Measurements from ENCODE around the gene MAMSTR. TPM values are rescaled to one million over a fixed set of nuclear protein-coding genes. Genes with fewer than 3 reads are reported as not detected.

MAMSTR gene
- polyA plus RNA-seq, 2 donors: 0.96 to 1.6 TPM

DNA sequence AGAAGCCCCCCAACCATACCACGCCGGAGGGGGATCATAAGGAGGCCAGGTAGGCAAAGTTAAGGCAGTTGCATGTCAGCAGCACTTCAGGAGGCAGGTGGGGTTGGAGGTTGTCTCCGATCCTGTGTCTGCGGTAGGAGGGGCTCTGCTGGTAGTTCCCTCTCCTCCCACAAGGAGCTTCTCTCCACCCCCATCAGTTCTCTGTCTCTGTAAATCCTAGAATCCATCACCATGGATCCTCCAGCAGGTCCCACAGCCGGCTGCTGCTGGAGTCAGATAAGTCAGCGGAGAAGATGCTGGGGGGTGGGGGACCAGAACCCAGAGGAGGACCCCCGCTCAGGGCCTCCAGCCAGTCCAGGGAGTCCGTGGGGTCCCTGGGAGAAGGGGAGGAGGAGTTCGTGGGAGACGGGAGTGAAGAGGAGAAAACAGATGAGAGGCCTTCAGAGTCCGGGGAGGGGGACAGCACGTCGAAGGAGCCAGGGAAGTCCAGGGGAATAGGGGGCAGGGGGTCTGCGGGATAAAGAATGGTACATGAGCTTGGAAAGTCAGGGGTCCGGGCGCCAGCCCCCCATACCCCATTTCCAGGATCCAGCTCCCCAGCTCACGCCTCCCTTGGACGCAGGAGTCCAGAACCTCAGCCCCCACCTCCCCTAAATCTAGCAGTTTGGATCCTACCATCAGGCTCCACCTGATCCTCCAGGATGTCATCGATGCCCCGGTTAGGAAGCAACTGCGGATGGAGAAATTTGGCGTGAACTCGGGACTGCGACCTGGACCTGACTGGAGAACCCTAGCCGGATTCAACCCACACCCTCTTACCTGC is 6.3 kb downstream of the MAMSTR start:
- peak overlapping the region; percentile 58 to 70 for H3K27ac ChIP-seq (ENCODE audit: low read depth in 2 of 2, low read length in 1 of 2)
- 18% methylated on average over 25 of the region's 25 CpGs for WGBS, 2 donors
- H3K9me3 ChIP-seq (ENCODE audit: control insufficient read depth in 2 of 2, insufficient read depth in 1 of 2, low read depth in 1 of 2, low read length in 1 of 2): peaks cover 0 to 2% of the 10 kb centered on the region in 2 donors
- H3K4me3 ChIP-seq (ENCODE audit: low read depth in 1 of 2, low read length in 2 of 2): peak overlapping the region; percentile 58 to 65
- peaks cover 8 to 22% of the 10 kb centered on the region in 2 donors for H3K4me1 ChIP-seq (ENCODE audit: control insufficient read depth in 2 of 2, insufficient read depth in 2 of 2, low read length in 1 of 2)
- no peaks in the 10 kb centered on the region for H3K36me3 ChIP-seq (ENCODE audit: control insufficient read depth in 2 of 2, insufficient read depth in 2 of 2, low read length in 1 of 2)
- H3K27me3 ChIP-seq (ENCODE audit: control insufficient read depth in 1 of 2, insufficient read depth in 2 of 2, low read length in 2 of 2): no peaks in the 10 kb centered on the region

DNA sequence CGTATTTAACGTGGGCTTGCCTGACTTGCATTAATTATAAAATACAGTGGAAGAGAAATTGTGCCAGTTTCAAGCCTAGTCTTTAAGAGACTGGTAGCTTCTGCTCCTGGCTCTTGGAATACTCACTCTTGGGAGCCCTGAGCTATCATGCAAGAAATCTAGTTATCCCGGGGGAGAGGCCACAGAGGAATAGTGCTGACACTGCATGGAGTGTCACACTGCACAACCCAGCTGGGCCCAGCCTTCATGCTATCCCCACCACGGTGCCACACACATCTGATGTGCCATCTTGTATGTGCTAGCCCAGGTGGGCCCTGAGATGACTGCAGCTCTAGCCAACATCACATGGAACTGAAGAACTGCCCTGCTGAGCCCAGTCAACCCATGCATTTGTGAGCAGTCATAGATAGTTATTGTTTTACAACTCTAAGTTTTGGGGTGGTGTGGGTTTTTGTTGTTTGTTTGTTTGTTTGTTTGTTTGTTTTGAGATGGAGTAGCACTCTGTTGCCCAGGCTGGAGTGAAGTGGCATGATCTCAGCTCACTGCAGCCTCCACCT is 8.3 kb downstream of the MAMSTR start:
- no peaks in the 10 kb centered on the region for H3K27me3 ChIP-seq (ENCODE audit: control insufficient read depth in 1 of 2, insufficient read depth in 2 of 2, low read length in 2 of 2)
- H3K4me3 ChIP-seq (ENCODE audit: low read depth in 1 of 2, low read length in 2 of 2): no peak overlapping the region
- 93% methylated on average over 4 of the region's 4 CpGs for WGBS, 2 donors
- peaks cover 0 to 2% of the 10 kb centered on the region in 2 donors for H3K9me3 ChIP-seq (ENCODE audit: control insufficient read depth in 2 of 2, insufficient read depth in 1 of 2, low read depth in 1 of 2, low read length in 1 of 2)
- H3K36me3 ChIP-seq (ENCODE audit: control insufficient read depth in 2 of 2, insufficient read depth in 2 of 2, low read length in 1 of 2): no peaks in the 10 kb centered on the region
- H3K4me1 ChIP-seq (ENCODE audit: control insufficient read depth in 2 of 2, insufficient read depth in 2 of 2, low read length in 1 of 2): peaks cover 8 to 15% of the 10 kb centered on the region in 2 donors
- no peak overlapping the region for H3K27ac ChIP-seq (ENCODE audit: low read depth in 2 of 2, low read length in 1 of 2)

DNA sequence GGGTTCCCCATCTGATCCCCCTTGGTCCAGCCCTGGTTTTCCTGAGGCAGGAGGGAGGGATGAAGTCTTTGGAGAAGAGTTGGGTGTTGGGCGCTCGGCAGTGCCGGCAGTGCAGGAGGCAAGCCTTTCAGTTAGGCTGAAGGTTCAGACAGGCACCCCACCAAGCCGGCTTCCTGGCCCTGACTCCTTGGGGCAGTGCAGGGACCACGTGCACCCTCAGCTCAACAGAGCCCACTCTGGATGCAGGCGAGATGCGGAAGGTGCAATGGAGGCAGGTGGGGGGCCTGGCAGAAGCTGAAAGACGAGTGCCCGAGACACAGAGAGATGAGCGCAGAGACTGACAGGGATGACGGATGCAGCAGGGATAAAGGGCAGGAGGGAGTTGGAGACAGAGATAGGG is 11.1 kb downstream of the MAMSTR start:
- no peaks in the 10 kb centered on the region for H3K27me3 ChIP-seq (ENCODE audit: control insufficient read depth in 1 of 2, insufficient read depth in 2 of 2, low read length in 2 of 2)
- H3K36me3 ChIP-seq (ENCODE audit: control insufficient read depth in 2 of 2, insufficient read depth in 2 of 2, low read length in 1 of 2): peaks cover 3% of the 10 kb centered on the region in 2 donors
- H3K4me3 ChIP-seq (ENCODE audit: low read depth in 1 of 2, low read length in 2 of 2): no peak overlapping the region
- peaks cover 2 to 6% of the 10 kb centered on the region in 2 donors for H3K4me1 ChIP-seq (ENCODE audit: control insufficient read depth in 2 of 2, insufficient read depth in 2 of 2, low read length in 1 of 2)
- H3K9me3 ChIP-seq (ENCODE audit: control insufficient read depth in 2 of 2, insufficient read depth in 1 of 2, low read depth in 1 of 2, low read length in 1 of 2): peaks cover 0 to 2% of the 10 kb centered on the region in 2 donors
- H3K27ac ChIP-seq (ENCODE audit: low read depth in 2 of 2, low read length in 1 of 2): no peak overlapping the region
- WGBS, 2 donors: 62 to 64% methylated on average over 11 of the region's 11 CpGs

DNA sequence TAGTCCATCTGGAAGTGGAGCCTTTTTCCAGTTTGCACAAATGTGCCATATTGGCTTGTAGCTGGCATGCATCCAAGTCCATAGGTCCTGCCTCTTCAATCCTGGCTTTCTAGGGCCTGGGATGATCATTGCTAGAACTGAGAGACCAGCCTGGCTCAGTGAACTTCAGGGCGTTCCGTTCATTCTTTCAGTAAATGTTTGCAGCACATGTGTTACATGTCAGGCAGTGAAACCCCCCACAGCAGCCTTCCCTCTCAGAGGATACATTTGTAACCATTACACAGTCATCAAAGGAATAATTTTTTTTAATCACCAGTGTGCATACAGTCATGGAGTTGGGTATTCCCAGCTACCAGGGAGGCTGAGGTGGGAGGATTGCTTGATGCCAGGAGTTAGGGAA is 14.1 kb downstream of the MAMSTR start:
- Histone ChIP-seq H3K27me3 (ENCODE audit: control insufficient read depth in 1 of 2, insufficient read depth in 2 of 2, low read length in 2 of 2) (no peaks in the 10 kb centered on the region), H3K36me3 (ENCODE audit: control insufficient read depth in 2 of 2, insufficient read depth in 2 of 2, low read length in 1 of 2) (peaks cover 3 to 14% of the 10 kb centered on the region in 2 donors), H3K27ac (ENCODE audit: low read depth in 2 of 2, low read length in 1 of 2) (no peak overlapping the region), H3K4me1 (ENCODE audit: control insufficient read depth in 2 of 2, insufficient read depth in 2 of 2, low read length in 1 of 2) (no peaks in the 10 kb centered on the region), H3K4me3 (ENCODE audit: low read depth in 1 of 2, low read length in 2 of 2) (no peak overlapping the region), H3K9me3 (ENCODE audit: control insufficient read depth in 2 of 2, insufficient read depth in 1 of 2, low read depth in 1 of 2, low read length in 1 of 2) (no peaks in the 10 kb centered on the region)
- WGBS, 2 donors: 59 to 67% methylated on average over 2 of the region's 2 CpGs

DNA sequence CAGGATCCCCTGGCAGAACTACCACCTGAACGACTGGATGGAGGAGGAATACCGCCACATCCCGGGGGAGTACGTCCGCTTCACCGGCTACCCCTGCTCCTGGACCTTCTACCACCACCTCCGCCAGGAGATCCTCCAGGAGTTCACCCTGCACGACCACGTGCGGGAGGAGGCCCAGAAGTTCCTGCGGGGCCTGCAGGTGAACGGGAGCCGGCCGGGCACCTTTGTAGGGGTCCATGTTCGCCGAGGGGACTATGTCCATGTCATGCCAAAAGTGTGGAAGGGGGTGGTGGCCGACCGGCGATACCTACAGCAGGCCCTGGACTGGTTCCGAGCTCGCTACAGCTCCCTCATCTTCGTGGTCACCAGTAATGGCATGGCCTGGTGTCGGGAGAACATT is 16.2 kb downstream of the MAMSTR start:
- Histone ChIP-seq H3K27me3 (ENCODE audit: control insufficient read depth in 1 of 2, insufficient read depth in 2 of 2, low read length in 2 of 2) (no peaks in the 10 kb centered on the region), H3K27ac (ENCODE audit: low read depth in 2 of 2, low read length in 1 of 2) (no peak overlapping the region), H3K4me3 (ENCODE audit: low read depth in 1 of 2, low read length in 2 of 2) (no peak overlapping the region), H3K9me3 (ENCODE audit: control insufficient read depth in 2 of 2, insufficient read depth in 1 of 2, low read depth in 1 of 2, low read length in 1 of 2) (no peaks in the 10 kb centered on the region), H3K4me1 (ENCODE audit: control insufficient read depth in 2 of 2, insufficient read depth in 2 of 2, low read length in 1 of 2) (no peaks in the 10 kb centered on the region), H3K36me3 (ENCODE audit: control insufficient read depth in 2 of 2, insufficient read depth in 2 of 2, low read length in 1 of 2) (peaks cover 3 to 14% of the 10 kb centered on the region in 2 donors)
- WGBS, 2 donors: 93 to 94% methylated on average over 23 of the region's 23 CpGs

DNA sequence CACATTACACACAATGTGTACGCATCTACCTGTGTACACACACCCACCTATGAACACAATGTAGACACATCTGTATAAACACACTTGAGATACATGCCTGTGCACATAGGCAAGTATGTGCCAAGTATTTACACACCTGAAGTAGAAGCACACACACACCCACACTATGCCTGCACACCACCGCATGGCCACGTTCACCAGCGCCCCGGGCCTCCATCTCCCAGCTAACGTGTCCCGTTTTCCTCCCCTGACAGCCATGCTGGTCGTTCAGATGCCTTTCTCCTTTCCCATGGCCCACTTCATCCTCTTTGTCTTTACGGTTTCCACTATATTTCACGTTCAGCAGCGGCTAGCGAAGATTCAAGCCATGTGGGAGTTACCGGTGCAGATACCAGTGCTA is 16.8 kb downstream of the MAMSTR start:
- H3K4me1 ChIP-seq (ENCODE audit: control insufficient read depth in 2 of 2, insufficient read depth in 2 of 2, low read length in 1 of 2): no peaks in the 10 kb centered on the region
- WGBS, 2 donors: 89 to 90% methylated on average over 13 of the region's 13 CpGs
- H3K36me3 ChIP-seq (ENCODE audit: control insufficient read depth in 2 of 2, insufficient read depth in 2 of 2, low read length in 1 of 2): peaks cover 3 to 17% of the 10 kb centered on the region in 2 donors
- no peaks in the 10 kb centered on the region for H3K9me3 ChIP-seq (ENCODE audit: control insufficient read depth in 2 of 2, insufficient read depth in 1 of 2, low read depth in 1 of 2, low read length in 1 of 2)
- no peak overlapping the region for H3K27ac ChIP-seq (ENCODE audit: low read depth in 2 of 2, low read length in 1 of 2)
- H3K27me3 ChIP-seq (ENCODE audit: control insufficient read depth in 1 of 2, insufficient read depth in 2 of 2, low read length in 2 of 2): no peaks in the 10 kb centered on the region
- H3K4me3 ChIP-seq (ENCODE audit: low read depth in 1 of 2, low read length in 2 of 2): no peak overlapping the region

DNA sequence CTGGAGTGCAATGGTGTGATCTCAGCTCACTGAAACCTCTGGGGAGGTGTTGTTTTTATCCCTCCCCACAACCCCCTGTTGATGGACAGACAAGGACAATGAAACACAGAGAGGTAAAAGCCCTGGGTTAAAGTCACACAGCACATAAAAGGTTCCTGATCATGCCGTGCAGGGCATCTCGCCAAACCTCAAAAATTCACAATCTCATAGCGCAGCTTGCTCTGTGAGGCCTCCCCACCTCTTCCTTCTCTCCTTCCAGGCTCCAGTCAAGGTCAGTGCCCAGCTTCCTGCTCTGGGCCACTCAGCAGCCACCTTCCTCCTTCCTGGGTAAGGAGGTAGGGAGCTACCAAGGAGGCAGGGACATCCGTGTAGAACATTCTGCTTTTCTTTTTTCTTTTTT is 21.5 kb downstream of the MAMSTR start:
- H3K27me3 ChIP-seq (ENCODE audit: control insufficient read depth in 1 of 2, insufficient read depth in 2 of 2, low read length in 2 of 2): no peaks in the 10 kb centered on the region
- no peak overlapping the region for H3K4me3 ChIP-seq (ENCODE audit: low read depth in 1 of 2, low read length in 2 of 2)
- H3K4me1 ChIP-seq (ENCODE audit: control insufficient read depth in 2 of 2, insufficient read depth in 2 of 2, low read length in 1 of 2): peaks cover 0 to 9% of the 10 kb centered on the region in 2 donors
- WGBS, 2 donors: 37 to 50% methylated on average over 4 of the region's 4 CpGs
- no peaks in the 10 kb centered on the region for H3K9me3 ChIP-seq (ENCODE audit: control insufficient read depth in 2 of 2, insufficient read depth in 1 of 2, low read depth in 1 of 2, low read length in 1 of 2)
- peaks cover 0 to 10% of the 10 kb centered on the region in 2 donors for H3K36me3 ChIP-seq (ENCODE audit: control insufficient read depth in 2 of 2, insufficient read depth in 2 of 2, low read length in 1 of 2)
- peak overlapping the region in 1 of 2 donors; percentile 78 for H3K27ac ChIP-seq (ENCODE audit: low read depth in 2 of 2, low read length in 1 of 2)

DNA sequence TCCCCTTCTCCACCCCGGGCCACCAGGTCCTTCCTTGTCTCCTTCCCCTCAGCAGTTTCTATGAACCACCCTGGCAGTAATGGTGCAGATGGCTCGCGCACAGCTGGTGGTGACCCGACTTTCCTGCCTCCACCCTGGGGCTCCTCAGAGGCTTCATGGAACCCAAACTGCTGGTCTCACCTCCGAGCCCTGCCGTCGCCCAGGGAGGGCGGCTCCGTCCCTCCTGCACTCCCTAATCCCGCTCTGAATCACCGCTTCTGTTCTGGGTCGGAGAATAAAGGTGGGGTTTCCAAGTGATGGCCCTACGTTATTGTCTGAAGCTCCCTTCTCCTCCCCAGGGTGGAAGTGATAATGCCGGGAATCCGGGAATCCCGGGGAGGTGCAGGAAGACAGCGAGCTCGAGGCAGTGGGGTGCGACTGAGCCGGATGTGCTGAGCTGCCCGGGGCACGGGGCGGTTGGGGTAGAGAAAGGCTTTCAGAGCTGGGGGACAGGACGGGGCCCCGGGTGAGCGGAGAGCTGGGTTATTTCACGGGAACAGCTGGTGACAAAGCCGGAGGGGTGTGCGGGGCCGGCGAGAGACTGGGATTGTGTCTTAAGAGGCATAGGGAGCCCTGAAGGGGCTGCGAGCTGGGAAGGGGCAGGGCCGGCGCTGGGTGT is 23.0 kb downstream of the MAMSTR start:
- 5% methylated on average over 34 of the region's 34 CpGs for WGBS, 2 donors
- Histone ChIP-seq H3K4me1 (ENCODE audit: control insufficient read depth in 2 of 2, insufficient read depth in 2 of 2, low read length in 1 of 2) (peaks cover 0 to 9% of the 10 kb centered on the region in 2 donors), H3K9me3 (ENCODE audit: control insufficient read depth in 2 of 2, insufficient read depth in 1 of 2, low read depth in 1 of 2, low read length in 1 of 2) (no peaks in the 10 kb centered on the region), H3K4me3 (ENCODE audit: low read depth in 1 of 2, low read length in 2 of 2) (peak overlapping the region; percentile 58 to 70), H3K27ac (ENCODE audit: low read depth in 2 of 2, low read length in 1 of 2) (peak overlapping the region; percentile 95 to 97), H3K36me3 (ENCODE audit: control insufficient read depth in 2 of 2, insufficient read depth in 2 of 2, low read length in 1 of 2) (peaks cover 0 to 5% of the 10 kb centered on the region in 2 donors), H3K27me3 (ENCODE audit: control insufficient read depth in 1 of 2, insufficient read depth in 2 of 2, low read length in 2 of 2) (no peaks in the 10 kb centered on the region)

DNA sequence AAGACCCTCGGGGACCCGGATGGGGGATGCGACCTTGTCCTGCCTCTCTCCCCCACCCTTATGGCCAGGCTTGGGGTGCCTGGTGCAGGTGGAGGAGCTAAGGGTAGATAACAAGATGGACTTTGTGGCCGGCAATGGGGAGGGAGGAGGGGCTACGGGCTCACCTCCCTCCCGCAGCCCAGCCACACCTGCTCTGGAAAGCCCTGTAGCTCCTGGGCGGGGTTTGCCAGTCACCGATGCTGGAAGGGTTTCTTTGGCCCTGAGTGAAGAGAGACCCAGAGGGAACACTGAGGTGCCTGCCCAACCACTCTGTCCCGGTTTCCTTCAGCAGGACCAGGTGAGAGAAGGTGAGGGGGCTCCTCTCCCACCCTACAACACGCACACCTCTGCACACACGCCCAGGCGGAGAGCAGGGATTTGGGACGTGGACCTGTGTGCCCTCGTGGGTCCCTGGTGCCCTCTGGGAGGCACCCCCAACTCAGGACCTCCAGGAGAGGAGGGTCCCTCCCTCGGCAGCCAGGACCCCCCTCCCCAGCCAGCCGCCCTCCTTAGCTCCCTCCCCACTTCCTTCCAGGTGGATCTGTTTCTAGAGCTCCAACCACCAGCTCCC is 23.7 kb downstream of the MAMSTR start, which contains the start of gene FUT2:
Gene FUT2 (plus strand): TSS at position 229 of the 610 bp plus-strand sequence. CDS start 6,986 bp downstream, outside the sequence.
- Histone ChIP-seq H3K36me3 (ENCODE audit: control insufficient read depth in 2 of 2, insufficient read depth in 2 of 2, low read length in 1 of 2) (peaks cover 0 to 2% of the 10 kb centered on the region in 2 donors), H3K4me1 (ENCODE audit: control insufficient read depth in 2 of 2, insufficient read depth in 2 of 2, low read length in 1 of 2) (peaks cover 0 to 9% of the 10 kb centered on the region in 2 donors), H3K27me3 (ENCODE audit: control insufficient read depth in 1 of 2, insufficient read depth in 2 of 2, low read length in 2 of 2) (no peaks in the 10 kb centered on the region), H3K9me3 (ENCODE audit: control insufficient read depth in 2 of 2, insufficient read depth in 1 of 2, low read depth in 1 of 2, low read length in 1 of 2) (no peaks in the 10 kb centered on the region), H3K27ac (ENCODE audit: low read depth in 2 of 2, low read length in 1 of 2) (peak within 1 kb of the TSS; percentile 95 to 97), H3K4me3 (ENCODE audit: low read depth in 1 of 2, low read length in 2 of 2) (peak within 1 kb of the TSS; percentile 58 to 70)
- 29 to 31% methylated on average over 13 to 16 of the region's 16 CpGs for WGBS, 2 donors

Data from esophagus (tissue), 2 donors.